Measurements from ENCODE around the gene KIF25.

KIF25 gene

DNA sequence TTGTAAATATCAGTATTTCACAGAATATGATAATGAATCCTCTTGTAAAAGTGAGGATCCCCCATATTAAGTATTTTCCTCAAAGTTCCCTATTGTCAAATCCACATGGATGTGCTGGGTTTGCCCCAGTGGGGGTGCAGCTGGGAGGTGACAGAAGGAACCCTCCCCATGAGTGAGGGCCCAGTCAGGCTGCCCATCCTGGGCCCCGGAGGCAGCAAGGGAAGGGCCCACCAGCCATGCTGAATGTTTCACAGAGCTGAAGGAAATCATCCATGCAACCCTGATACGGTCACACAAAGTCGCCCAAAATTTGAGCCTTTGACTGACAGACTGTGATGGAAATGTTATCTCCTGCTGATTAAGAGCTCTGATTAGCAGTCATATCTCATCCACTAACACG, 41.8 kb downstream of the KIF25 start:
- DNase-seq, result no peak

DNA sequence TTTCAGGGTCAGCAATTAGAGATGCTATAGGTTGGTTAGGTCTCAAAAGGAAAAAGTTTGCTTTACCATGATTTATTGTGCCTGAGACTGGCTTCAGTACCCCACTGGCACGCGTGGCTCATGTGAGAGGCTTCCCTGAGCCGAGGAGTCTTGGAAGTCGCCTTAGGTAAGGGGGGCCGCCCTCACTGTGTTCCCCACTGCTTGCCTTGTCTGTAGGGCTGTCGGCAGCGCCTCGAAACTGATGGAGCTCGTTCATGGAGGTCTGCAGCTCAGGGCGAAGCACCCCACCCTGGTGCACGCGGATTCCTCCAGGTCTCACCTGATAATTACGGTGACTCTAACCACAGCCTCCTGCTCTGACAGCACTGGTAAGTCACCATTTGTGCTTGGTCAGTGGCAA, 42.4 kb downstream of the KIF25 start:
- DNase-seq, result no peak

DNA sequence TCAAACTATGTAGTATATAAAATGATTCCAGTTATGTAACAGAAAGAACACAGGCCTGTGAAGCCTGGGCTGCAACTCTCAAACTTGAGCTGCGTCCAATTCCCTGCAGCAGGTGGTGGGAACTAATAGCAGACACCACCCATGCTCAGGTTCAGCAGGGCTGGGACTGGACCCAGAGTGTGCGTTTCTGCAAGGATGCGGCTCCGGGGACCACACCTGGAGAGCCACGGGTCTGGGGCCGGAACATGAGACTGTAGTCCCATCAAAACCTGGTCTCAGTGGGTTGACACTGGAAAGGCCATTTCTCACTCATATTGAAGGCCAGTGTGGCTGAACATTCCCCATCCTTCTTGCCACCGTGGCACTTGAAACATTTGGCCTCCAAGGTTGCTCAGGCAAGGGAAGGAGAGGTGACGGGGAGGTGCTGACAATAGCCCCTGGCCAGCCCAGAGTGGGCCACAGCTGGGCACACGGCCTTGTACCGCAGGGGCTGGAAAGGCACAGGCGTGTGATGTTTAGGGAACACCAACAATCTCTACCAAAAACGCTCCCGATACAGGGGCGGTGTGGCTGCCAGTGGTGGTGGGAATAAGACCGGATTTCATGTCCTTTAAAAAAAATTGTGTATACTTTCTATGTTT, 43.5 kb downstream of the KIF25 start:
- DNase-seq, result no peak

DNA sequence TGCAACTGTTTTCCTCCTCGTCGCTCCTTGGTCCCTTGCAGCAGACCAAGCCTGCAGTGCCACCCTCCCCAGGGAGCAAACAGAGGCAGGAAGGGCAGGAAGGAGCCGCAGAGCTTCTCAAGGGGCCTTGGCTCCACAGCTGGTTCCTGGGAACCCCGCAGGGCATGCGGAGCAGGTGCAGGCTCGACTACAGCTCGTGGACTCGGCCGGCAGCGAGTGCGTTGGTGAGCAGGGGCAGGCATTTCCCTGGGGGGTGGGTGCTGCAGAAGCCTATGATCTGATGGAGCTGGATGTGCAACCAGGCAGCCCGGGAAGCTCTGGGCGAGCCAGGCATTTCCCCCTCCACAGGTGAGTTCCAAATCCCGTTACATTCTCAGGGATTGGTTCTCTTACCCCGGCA, 44.5 kb downstream of the KIF25 start:
- DNase-seq, result no peak

DNA sequence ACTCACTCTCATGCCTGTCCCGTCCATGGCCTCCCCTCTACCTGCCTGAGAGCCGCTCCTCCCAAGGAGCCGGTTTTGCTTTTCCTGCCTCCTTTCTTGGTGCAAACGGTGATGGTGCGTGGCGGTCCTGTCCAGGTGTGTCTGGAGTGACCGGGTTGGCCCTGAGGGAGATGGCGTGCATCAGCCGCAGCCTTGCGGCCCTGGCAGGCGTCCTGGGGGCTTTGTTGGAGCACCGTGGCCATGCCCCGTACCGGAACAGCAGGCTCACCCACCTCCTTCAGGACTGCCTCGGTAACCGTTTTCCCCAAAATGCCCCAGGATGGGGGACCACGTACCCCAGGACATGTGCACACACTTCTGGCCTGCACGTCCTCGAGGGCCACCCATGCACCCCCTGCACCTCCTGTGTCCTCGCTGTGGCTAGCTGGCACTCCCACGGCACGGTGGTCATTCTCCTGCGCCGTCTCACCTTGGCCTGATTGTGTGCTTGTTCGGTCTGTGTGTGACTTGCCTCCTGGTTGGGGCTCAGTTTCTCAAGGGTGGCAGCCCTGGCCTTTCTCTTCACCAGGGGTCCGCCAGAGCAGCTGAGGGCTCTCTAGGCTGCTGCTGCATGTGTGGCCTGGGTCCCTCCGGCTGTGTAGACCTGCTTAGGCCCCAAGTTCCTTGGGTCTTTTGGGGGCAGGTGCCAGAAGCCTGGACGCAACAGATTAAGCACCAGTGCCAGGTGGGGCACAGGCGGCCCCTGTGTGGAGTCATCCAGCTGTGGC, 45.1 kb downstream of the KIF25 start:
- no peak for DNase-seq

DNA sequence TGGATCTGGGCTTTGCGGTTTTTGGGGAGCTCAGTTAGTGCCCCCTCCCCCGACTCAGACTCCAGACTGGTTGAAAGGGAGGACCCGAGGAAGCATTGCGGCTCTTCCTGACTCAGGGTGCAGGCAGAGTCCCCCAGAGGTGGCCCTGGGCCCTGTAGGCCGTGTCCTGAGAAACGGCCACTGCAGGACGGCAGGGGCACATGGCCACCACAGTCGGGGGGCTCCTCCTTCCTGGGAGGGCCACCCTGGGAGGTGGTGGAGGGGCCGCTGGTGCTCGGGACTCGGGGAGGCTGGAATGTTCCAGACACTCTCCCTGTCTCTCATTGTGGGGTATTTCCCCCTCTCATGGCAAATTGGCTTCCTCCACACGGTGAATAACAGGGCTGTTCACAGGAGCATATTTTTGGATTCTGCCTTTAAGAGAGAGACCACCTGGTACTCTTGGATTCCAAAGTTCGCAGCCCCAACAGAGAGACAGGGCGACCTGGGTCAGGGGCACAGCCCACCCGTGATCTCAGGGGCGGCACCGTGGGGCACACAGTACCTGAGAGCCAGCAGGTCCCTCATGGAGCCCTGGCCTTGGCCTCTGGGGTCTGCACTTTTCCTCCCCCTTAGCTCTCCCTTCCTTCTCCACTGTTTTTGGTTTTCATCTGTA, 45.8 kb downstream of the KIF25 start:
- no peak for DNase-seq

DNA sequence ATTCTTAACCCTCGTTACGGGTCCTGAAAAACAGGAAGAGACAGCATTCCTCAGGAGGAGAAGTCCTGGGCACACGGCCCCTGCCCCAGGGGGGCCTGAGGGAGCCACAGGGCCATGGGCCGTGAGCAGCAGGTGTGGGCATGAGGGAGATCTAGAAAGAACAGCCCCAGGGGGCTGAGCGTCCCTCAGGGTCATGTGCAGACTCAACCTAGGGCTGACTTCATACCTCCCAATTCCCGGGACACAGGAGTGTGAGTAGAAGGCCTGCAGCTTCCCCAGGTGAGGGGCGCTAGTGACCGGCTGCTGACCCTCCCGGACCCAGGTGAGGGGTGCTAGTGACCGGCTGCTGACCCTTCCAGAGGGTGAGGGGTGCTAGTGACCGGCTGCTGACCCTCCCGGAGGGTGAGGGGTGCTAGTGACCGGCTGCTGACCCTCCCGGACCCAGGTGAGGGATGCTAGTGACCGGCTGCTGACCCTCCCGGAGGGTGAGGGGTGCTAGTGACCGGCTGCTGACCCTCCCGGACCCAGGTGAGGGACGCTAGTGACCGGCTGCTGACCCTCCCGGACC, 46.5 kb downstream of the KIF25 start:
- DNase-seq, result no peak

DNA sequence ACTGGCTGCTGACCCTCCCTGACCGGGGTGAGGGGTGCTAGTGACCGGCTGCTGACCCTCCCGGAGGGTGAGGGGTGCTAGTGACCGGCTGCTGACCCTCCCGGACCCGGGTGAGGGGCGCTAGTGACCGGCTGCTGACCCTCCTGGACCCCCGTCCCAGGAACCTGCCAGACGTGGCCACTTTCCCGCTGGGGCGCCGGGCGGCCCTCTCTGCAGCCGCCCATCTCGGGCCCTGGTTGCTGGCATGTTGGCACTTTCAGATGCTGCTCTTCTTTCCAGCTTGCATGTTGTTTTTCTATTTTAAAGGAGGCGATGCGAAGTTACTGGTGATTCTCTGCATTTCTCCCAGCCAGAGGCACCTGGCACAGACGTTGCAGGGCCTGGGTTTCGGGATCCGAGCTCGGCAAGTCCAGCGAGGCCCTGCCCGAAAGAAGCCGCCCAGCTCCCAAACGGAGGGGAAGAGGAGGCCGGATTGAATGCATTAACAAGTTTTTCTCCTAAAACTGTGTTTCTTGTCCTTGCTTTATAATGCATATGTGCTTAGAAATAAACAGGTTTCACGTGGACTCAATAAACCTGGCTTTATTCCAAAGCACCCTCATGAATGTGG, 47.2 kb downstream of the KIF25 start:
- no peak for DNase-seq

DNA sequence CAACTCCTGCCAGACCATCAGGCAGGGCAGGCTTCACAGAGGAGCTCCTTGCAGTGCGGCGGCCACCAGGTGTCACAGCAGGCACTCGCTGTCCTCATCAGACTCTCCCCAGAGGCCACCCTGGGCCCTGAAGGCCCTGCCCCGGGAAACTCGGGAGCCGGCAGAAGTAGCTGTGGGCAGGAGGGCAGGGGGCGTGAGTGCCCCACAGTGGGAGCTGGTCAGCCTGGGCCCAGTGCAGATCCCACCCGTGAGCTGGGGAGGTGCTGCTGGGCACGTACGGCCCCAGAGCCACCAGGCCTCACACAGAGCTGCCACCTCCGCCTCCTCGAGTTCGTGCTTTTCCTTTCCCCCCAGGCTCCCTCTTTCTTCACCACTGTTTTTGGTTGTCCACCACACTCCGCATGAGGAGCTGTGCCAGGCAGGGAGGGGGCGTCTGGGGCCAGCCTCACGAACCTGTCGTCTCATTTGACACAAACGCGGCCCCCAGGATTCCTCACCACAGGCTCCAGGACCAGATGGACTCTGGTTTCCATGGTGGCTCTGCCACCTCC, 47.7 kb downstream of the KIF25 start:
- no peak for DNase-seq

DNA sequence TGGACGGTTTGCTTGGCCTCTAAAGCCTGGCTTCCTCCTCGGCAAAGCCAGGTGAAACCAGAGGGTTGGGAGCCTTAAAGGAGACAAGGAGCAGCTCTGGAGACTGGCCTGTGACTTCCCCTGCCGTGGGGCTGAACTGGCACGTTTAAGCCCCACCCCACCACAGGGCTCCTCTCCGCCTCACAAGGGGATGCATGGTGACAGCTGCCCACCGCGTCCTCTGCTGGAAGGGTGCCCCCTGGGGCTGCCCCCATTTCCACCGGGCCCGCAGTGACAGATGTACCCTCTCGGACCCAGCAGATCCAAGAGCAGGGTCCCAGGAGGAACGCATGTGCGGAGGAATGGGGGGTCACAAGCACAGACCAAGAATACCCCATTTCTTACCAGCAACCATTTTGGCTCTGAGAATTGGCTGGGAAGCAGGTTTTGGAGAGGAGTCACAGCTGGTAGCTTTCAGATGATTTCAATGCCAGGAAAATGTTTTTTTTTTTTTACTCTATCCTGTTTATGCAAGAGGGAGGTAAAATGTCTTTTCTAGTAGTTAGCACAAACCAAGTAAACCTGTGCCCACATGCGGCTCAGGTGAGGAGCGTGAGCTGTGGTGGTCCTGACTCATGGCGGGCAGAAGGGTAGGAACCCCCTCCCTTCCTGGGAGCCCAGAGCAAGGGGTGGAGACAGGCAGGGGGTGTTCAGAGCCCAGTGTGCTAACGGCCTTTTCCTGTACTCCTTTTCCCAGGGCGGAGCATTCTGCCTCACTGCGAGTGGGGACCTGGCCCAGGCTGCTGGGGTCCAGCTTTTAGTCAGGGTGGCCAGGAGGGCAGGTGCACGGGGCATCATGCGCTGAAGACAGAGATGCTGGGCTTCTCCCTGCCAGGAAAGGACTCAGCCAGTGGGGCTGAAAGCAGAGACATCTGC, 48.5 kb downstream of the KIF25 start:
- no peak for DNase-seq

DNA sequence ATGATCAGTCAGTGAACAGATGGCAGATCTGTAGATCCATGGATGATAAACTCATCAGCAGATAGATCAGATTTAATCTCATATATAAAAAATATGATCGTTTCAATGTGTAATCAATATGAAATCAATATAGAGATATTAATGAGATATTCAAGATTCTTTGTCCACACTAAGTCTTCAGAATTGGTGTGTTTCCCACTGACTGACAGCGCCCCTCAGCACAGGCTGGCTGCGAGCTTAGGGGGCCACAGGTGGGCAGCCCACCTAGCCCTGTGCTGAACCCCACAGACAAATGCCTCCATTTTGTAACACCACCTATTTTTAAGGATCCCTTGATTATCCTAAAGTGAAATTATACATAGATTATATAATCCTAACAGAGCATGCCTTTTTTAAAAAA, 49.2 kb downstream of the KIF25 start:
- DNase-seq, result no peak

DNA sequence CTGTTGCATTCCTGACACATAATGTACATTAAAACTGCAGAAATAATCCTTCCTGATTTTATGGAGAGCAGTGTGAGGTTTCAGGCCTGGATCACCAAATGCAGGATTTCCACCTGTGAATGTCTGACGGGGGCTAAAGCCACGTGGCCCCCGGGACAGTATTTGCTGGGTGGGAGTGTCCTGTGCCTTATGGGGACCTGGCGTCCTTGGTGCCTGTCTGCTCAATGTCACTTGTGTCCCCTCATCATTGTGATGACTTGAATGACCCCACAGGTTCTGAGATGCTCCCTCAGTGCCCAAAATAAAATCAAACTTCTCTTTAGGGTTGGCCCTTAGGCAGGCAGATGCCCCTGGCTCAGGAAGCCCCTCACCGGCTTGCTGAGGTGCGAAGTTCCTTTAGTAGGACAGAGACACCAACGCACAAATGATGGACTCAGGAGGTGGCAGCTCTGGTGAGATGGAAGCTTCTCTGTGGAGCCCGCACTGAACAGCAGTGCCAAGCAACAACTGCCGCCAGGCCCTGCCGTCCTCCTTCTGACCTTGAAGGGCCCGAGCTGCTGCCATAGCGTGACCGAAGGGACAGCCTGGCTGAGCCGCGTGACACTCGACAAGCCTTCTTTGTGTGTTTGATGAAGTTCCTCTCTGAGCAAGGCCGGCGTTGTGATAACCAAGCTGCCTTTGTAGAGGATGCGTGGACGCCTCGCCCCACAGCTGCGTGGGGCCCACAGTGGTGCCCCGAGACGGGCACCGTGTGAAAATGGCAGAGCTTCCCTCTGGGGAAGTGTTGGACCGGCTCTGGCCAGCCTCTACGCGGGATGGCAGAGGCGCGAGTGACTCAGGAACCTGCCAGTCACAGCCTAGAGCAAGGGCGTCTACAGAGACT, 50.6 kb downstream of the KIF25 start:
- DNase-seq, result no peak

DNA sequence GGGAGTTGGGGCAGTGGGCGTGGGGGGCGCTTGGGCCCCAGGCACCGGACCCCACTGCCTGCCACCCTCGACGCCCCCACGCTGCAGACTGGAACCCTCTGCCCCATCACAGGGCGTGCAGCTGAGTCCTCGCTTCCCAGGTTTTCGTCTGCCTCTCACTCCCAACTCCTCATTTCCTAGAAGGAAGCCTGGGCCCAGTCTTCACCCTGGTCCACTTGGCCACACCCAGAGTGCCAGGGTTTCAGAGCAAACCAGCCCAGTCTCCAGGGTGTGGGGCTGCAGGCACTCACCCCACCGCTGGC, 51.2 kb downstream of the KIF25 start:
- no peak for DNase-seq

DNA sequence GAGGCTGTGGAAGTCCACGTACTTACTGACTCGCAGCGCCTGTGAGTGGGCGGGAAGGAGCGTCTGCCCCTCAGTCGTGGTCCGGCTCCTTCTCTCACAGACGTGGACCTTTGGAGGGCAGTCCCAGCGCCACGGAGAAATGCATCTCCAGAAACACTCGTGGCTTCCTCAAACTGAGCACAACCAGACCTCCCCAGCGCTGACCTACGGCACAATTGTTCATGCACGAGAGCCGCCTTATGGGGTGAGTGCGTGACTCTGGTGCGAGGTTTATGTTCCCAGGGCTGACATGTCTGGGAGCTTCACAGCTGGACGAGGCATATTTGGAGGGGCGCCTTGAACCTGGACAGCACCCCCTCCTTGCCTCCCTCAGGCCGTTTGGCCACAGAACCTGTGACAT, 51.8 kb downstream of the KIF25 start:
- DNase-seq, result no peak

DNA sequence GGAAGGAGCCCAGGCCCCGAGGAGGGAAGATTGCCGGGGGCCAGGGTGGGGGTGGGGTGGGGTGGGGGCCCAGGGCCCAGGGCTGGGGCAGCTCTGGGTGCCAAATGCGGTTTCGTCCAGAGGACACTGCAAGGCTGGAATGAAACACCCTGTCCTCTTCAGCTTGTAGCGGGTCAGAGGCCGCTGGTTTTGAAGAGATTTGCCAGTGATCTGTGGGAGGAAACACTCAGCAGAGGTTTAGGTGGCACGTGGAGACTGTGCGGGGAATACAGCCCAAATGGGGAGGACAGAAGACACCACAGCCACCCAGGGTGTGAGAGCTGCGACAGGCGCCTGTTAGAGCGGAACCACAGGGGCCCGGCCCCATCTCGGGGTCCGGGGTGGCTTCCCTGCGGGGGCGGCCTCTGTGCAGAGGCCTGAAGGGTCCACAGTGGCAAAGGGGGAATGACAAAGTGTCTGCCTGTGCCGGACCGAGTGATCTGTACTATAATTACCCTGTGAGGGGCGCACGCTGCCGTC, 52.3 kb downstream of the KIF25 start:
- DNase-seq, result no peak

DNA sequence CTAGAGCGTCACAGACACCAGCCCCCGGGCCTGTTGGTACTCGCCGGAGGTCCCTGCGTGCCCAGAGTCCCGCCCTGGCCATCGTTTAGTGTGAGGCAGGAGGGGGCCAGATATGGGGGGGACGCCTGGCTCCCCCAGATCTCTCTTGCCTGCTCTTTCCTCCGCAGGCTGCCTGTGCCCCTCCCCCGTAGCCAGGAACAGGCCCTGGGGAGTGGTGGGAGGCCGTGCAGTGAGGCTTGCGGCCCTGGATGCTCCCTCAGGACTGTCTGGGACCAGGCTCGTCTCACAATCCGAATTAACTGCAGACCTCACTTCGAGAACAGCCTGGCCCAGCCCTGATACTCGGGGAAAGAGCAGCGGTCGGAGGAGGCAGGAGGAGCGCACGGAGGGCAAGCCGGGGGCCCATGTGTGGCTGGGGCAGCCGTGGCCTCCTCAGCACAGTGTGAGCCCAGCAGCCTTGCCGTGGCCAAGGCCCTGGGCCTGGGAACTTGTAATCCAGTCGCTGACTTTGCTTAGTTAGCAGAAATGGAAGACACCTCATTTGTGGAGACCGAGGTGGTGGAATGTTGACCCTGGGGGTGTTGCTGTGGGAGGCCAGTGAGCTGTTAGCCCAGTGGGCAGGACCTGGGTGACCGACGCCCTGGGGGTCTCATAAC, 52.9 kb downstream of the KIF25 start:
- DNase-seq, result no peak

DNA sequence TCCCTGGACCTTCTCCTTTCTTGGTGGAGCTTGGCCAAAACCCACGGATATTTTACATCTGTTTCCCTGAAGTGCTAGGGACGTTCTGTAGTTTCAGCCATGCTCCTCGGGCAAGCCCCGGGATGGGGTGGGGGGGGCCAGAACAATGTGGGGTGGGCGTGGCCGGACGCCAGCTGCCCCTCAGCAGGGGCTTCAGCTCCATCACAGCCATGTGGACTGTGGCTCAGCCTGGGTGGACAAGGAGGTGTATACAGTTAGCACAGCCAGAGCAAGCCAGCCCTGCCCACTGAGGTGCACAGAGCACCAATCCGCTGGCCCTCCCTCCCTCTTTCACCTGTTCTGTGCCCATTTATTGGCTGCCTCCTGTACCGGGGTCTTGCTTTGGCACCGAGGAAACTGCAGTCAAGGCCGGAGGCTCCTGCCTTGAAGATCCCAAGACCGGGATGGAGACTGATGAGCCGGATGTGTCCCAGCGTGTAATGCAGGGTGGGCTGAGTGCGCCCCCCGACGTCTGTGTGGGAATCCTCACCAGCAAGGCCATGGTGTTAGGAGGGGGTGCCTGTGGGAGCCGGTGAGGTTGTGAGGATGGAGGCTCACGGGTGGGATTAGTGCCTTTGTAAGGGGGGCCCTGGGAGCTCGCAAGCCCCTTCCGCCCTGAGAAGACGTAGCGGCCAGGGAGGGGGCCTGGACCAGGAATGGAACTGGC, 53.6 kb downstream of the KIF25 start:
- no peak for DNase-seq

DNA sequence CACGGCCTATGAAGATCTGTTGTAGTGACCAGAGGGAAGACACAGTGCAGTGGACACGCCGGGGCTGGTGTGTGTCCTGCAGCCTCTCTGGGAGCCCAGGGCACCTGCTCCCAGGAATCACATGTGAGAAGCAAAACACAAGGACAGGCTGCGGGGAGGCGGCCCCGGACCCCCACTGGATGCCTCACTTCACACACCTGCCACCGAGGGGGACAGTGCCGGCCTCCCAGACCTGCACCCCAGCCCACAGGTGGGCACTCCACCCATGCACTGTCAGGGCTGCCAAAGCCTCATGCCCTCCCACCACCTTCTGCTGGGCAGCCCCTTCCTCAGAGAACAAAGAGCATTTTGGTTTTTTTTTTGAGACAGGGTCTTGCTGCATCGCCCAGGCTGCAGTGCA, 54.2 kb downstream of the KIF25 start:
- no peak for DNase-seq

DNA sequence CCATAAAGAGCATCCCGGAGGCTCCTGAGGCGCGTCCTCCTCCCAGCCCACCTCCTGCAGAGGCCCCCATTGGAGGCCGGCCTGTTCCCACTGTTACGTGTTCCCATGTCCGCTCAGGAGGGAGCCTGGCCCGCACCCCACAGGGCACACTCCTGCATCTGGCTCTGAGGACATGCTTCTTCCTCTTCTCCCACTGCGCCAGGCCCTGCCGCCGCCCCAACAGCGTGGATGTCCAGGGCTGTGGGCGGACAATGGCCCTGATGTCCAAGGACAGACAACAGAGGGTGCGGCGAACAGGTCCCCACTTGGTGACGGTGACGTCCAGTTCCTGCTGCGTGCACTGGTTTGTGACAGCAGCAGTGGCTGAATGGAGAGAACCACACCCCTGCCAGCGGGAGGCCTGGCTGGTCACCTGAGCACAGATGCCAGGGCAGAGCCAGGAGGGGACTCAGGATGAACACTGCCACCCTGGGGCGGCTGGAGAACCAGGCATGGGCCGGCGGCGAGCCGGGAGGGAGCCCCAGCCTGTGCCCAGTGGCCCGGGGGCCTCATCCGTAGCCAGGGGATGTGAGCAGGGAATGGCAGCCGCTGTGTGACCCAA, 54.9 kb downstream of the KIF25 start:
- no peak for DNase-seq

All from hematopoietic multipotent progenitor cell treated with erythropoietin and hydrocortisone succinate and interleukin-3 and kit ligand, for 6 days (in vitro differentiated cells).